HepG2 (cell line): ENCODE measurements around the gene LANCL2. TPM values are rescaled to one million over a fixed set of nuclear protein-coding genes. Genes with fewer than 3 reads are reported as not detected.

Experiments
- ARID2 ChIP-seq: sonication (generic); formaldehyde crosslinking; IDR thresholded peaks from 2 replicates; pipeline ENCODE4 v1.8.1; 2022; ENCODE audit warnings: mild to moderate bottlenecking, missing genetic modification reagents, borderline replicate concordance
- BORCS8-MEF2B ChIP-seq: sonication (generic); formaldehyde crosslinking; IDR thresholded peaks from 2 replicates; pipeline ENCODE4 v1.8.0; 2022; ENCODE audit warnings: mild to moderate bottlenecking, missing genetic modification reagents
- ELF1 ChIP-seq: sonication (generic); formaldehyde crosslinking; IDR thresholded peaks from 2 replicates; pipeline ENCODE4 v1.4.0; 2020; ENCODE audit warnings: missing genetic modification reagents
- HMG20A ChIP-seq: IDR thresholded peaks from 2 replicates; pipeline ENCODE4 v1.6.1; 2016; ENCODE audit warnings: borderline replicate concordance
- KDM5A ChIP-seq: fragments of 200-600 bp; sonication (generic); IDR thresholded peaks from 2 replicates; pipeline ENCODE4 v1.7.0; 2018; ENCODE audit warnings: antibody characterized with exemption, mild to moderate bottlenecking, low read length, borderline replicate concordance
- MEF2D ChIP-seq: sonication (generic); formaldehyde crosslinking; IDR thresholded peaks from 2 replicates; pipeline ENCODE4 v1.5.1; 2020; ENCODE audit warnings: mild to moderate bottlenecking, missing genetic modification reagents
- RXRA ChIP-seq: sonication (generic); formaldehyde crosslinking; IDR thresholded peaks from 2 replicates; pipeline ENCODE4 v1.5.1; 2020; ENCODE audit warnings: missing genetic modification reagents
- SAP130 ChIP-seq: IDR thresholded peaks from 2 replicates; pipeline ENCODE4 v1.6.1; 2016; ENCODE audit warnings: low read depth
- TEAD2 ChIP-seq: sonication (generic); formaldehyde crosslinking; IDR thresholded peaks from 2 replicates; pipeline ENCODE4 v1.9.0; 2021; ENCODE audit warnings: missing genetic modification reagents
- TMF1 ChIP-seq: sonication (generic); formaldehyde crosslinking; IDR thresholded peaks from 2 replicates; pipeline ENCODE4 v1.8.1; 2022; ENCODE audit warnings: low read depth, missing genetic modification reagents
- ZFP37 ChIP-seq: sonication (generic); formaldehyde crosslinking; IDR thresholded peaks from 2 replicates; pipeline ENCODE4 v1.4.0; 2020; ENCODE audit warnings: missing genetic modification reagents, borderline replicate concordance
- ZNF724P ChIP-seq: sonication (generic); formaldehyde crosslinking; IDR thresholded peaks from 2 replicates; pipeline ENCODE4 v1.8.0; 2022; ENCODE audit warnings: missing genetic modification reagents, borderline replicate concordance
- ZNF839 ChIP-seq: sonication (generic); formaldehyde crosslinking; IDR thresholded peaks from 2 replicates; pipeline ENCODE4 v1.4.0; 2020; ENCODE audit warnings: missing genetic modification reagents, mild to moderate bottlenecking, borderline replicate concordance
- ZSCAN21 ChIP-seq: sonication (generic); formaldehyde crosslinking; IDR thresholded peaks from 2 replicates; pipeline ENCODE4 v1.8.0; 2022; ENCODE audit warnings: mild to moderate bottlenecking, missing genetic modification reagents, moderate library complexity, borderline replicate concordance
- polyA plus RNA-seq, 8 experiments: library from polyadenylated mRNA; depleted of rRNA in 3 of 8; stranded (reverse) in 7 of 8; unstranded in 1 of 8; fragments of >200 nt; fragmentation: Illumina TruSeq in 4 of 8; extraction: Trizol in 4 of 8; gene quantifications; 2 replicates each; pipeline versions ENCODE4 v1.2.1 to v1.2.3, GENCODE V29; 2011 to 2016; ENCODE audit warnings: low read depth in 4 of 8, missing spikeins in 1 of 8, mixed read lengths in 1 of 8; ENCODE audit not compliant: insufficient read depth in 1 of 8
- total RNA-seq, 5 experiments: library from RNA; depleted of rRNA; stranded (reverse); fragments of >200 nt; fragmentation: Illumina TruSeq; extraction: Trizol; gene quantifications; 2 replicates each; pipeline ENCODE4 v1.2.3, GENCODE V29; 2016; ENCODE audit warnings: low read depth in 1 of 5
- TF ChIP-seq, protein P1 (sequence below): sonication (generic); formaldehyde crosslinking; IDR thresholded peaks from 2 replicates; pipeline ENCODE4 v1.5.0; 2020; ENCODE audit warnings: missing genetic modification reagents
- TF ChIP-seq, protein P2 (sequence below): IDR thresholded peaks from 2 replicates; pipeline ENCODE4 v1.6.1; 2012; ENCODE audit warnings: low read depth, low read length, improper control_type of control experiment
- TF ChIP-seq, protein P3 (sequence below): sonication (generic); formaldehyde crosslinking; IDR thresholded peaks from 2 replicates; pipeline ENCODE4 v1.5.1; 2020; ENCODE audit warnings: mild to moderate bottlenecking, missing genetic modification reagents
- TF ChIP-seq, protein P4 (sequence below): sonication (generic); formaldehyde crosslinking; IDR thresholded peaks from 2 replicates; pipeline ENCODE4 v1.5.0; 2020; ENCODE audit warnings: missing genetic modification reagents
- TF ChIP-seq, protein P5 (sequence below): sonication (generic); formaldehyde crosslinking; IDR thresholded peaks from 2 replicates; pipeline ENCODE4 v1.4.0; 2020; ENCODE audit warnings: missing genetic modification reagents
- TF ChIP-seq, protein P6 (sequence below): sonication (generic); formaldehyde crosslinking; IDR thresholded peaks from 2 replicates; pipeline ENCODE4 v1.5.1; 2020; ENCODE audit warnings: missing genetic modification reagents, mild to moderate bottlenecking, borderline replicate concordance

Gene LANCL2
- total and polyA plus RNA-seq, 2 of the 13 experiments (the other 11 are each of a cell fraction or from before 2014, with no cell fraction given) = 10.0 to 13.8 TPM

DNA sequence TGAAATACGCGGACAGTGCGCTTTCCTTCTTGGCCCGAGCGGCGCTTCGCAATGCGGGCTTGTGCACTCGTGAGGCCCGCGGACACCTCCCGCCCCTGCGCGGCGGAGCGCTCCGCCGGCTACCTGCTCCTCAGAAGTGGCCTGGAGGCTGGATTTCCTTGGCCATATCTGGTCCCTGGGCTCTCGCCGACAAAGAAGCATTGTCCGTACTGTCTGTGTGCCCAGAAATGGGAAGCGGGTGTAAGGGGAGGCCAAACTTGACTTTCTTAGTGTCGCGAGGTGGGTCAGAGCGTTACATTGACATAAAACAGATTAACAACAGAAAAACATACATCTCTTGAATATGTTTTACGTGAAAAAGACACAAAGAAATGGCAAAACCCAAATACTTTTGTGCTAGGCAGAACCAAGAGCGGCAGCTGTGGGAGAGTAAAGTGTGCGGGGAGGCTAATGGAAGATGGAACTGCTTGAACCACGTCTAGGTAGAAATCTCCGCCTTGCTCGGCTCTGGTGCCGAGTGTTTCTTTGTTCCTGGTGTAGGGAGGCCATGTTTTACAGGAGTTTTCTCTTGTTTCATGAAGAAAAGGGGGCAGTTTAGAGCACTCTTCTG is 1.4 kb downstream of the LANCL2 start (continued):
- TF ChIP-seq SAP130 (peak; percentile 16; the same call in 1 of the 2 replicates), ZFP37 (CRISPR knock-in tag) (no peak), BORCS8-MEF2B (peak; percentile 52; the same call in 1 of the 2 replicates), KDM5A (peak; percentile 98), ELF1 (CRISPR knock-in tag) (0 out of 2 replicates have a peak, but pooled peaks have one; percentile 9), HMG20A (CRISPR knock-in tag) (no peak), ARID2 (CRISPR knock-in tag) (peak; percentile 43; the same call in 1 of the 2 replicates), ZNF839 (CRISPR knock-in tag) (0 out of 2 replicates have a peak, but pooled peaks have one; percentile 49), ZSCAN21 (peak; percentile 10; the same call in 1 of the 2 replicates), MEF2D (CRISPR knock-in tag) (0 out of 2 replicates have a peak, but pooled peaks have one; percentile 53), TEAD2 (CRISPR knock-in tag) (no peak; the same call in 1 of the 2 replicates), ZNF724P (CRISPR knock-in tag) (peak; percentile 53; the same call in 1 of the 2 replicates), RXRA (CRISPR knock-in tag) (0 out of 2 replicates have a peak, but pooled peaks have one; percentile 40), TMF1 (CRISPR knock-in tag) (peak; percentile 60; the same call in 1 of the 2 replicates)
- TF ChIP-seq, protein P1, sequence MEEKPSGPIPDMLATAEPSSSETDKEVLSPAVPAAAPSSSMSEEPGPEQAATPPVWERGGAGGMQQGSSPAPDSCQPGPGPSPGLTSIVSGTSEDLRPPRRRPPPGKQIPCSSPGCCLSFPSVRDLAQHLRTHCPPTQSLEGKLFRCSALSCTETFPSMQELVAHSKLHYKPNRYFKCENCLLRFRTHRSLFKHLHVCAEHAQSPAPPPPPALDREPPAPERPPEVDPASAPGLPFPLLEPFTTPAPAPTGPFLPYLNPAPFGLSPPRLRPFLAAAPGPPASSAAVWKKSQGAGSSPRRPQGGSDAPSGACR (CRISPR knock-in tag) = peak; percentile 2; the same call in 1 of the 2 replicates
- TF ChIP-seq, protein P2, sequence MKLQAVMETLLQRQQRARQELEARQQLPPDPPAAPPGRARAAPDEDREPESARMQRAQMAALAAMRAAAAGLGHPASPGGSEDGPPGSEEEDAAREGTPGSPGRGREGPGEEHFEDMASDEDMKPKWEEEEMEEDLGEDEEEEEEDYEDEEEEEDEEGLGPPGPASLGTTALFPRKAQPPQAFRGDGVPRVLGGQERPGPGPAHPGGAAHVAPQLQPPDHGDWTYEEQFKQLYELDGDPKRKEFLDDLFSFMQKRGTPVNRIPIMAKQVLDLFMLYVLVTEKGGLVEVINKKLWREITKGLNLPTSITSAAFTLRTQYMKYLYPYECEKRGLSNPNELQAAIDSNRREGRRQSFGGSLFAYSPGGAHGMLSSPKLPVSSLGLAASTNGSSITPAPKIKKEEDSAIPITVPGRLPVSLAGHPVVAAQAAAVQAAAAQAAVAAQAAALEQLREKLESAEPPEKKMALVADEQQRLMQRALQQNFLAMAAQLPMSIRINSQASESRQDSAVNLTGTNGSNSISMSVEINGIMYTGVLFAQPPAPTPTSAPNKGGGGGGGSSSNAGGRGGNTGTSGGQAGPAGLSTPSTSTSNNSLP = no peak
- TF ChIP-seq, protein P3, sequence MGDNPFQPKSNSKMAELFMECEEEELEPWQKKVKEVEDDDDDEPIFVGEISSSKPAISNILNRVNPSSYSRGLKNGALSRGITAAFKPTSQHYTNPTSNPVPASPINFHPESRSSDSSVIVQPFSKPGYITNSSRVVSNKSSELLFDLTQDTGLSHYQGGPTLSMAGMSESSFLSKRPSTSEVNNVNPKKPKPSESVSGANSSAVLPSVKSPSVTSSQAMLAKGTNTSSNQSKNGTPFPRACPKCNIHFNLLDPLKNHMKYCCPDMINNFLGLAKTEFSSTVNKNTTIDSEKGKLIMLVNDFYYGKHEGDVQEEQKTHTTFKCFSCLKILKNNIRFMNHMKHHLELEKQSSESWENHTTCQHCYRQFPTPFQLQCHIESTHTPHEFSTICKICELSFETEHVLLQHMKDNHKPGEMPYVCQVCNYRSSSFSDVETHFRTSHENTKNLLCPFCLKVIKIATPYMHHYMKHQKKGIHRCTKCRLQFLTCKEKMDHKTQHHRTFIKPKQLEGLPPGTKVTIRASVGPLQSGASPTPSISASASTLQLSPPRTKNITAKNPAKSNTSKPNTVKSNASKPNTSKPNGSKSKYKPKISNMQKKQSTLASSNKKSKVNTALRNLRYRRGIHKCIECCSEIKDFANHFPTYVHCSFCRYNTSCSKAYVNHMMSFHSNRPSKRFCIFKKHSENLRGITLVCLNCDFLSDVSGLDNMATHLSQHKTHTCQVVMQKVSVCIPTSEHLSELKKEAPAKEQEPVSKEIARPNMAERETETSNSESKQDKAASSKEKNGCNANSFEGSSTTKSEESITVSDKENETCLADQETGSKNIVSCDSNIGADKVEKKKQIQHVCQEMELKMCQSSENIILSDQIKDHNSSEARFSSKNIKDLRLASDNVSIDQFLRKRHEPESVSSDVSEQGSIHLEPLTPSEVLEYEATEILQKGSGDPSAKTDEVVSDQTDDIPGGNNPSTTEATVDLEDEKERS (CRISPR knock-in tag) = 0 out of 2 replicates have a peak, but pooled peaks have one; percentile 67
- TF ChIP-seq, protein P4, sequence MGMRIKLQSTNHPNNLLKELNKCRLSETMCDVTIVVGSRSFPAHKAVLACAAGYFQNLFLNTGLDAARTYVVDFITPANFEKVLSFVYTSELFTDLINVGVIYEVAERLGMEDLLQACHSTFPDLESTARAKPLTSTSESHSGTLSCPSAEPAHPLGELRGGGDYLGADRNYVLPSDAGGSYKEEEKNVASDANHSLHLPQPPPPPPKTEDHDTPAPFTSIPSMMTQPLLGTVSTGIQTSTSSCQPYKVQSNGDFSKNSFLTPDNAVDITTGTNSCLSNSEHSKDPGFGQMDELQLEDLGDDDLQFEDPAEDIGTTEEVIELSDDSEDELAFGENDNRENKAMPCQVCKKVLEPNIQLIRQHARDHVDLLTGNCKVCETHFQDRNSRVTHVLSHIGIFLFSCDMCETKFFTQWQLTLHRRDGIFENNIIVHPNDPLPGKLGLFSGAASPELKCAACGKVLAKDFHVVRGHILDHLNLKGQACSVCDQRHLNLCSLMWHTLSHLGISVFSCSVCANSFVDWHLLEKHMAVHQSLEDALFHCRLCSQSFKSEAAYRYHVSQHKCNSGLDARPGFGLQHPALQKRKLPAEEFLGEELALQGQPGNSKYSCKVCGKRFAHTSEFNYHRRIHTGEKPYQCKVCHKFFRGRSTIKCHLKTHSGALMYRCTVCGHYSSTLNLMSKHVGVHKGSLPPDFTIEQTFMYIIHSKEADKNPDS (CRISPR knock-in tag) = 0 out of 2 replicates have a peak, but pooled peaks have one; percentile 19
- TF ChIP-seq, protein P5, sequence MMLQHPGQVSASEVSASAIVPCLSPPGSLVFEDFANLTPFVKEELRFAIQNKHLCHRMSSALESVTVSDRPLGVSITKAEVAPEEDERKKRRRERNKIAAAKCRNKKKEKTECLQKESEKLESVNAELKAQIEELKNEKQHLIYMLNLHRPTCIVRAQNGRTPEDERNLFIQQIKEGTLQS (CRISPR knock-in tag) = peak; percentile 3; the same call in 1 of the 2 replicates
- TF ChIP-seq, protein P6, sequence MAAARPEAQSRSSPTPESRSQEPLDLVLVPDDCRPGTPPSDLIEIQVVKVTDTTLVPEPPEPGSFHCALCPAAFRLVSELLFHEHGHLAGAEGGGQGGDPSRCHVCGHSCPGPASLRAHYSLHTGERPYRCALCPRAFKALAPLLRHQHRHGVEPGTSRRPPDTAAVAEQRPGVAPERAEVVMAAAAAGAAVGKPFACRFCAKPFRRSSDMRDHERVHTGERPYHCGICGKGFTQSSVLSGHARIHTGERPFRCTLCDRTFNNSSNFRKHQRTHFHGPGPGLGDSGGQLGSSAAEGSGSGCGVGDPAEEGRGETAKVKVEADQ (CRISPR knock-in tag) = 0 out of 2 replicates have a peak, but pooled peaks have one; percentile 17
